ENCODE data around the gene CCNL2. TPM values are rescaled to one million over a fixed set of nuclear protein-coding genes. Genes with fewer than 3 reads are reported as not detected.

The CCNL2 gene
- total RNA-seq, 4 donors from 2014 or later, result 31.6 to 248 (median 127) TPM

- Histone ChIP-seq H3K4me3 (peak overlapping the region; percentile 73 to 99), H3K9me3 (no peaks in the 10 kb centered on the region), H3K36me3 (peaks cover 0 to 17% of the 10 kb centered on the region in 2 donors), H3K27ac (peak overlapping the region in 3 of 4 donors; percentile 95 to 99 (median 97)), H3K4me1 (peaks cover 0 to 43% (median 27%) of the 10 kb centered on the region in 3 donors), H3K27me3 (no peaks in the 10 kb centered on the region)
- no peak for ATAC-seq
- WGBS, 2 donors (ENCODE audit: low coverage in 1 of 2), result 83 to 93% methylated on average over 3 to 18 of the region's 52 CpGs
- TF ChIP-seq CTCF (IDR thresholded peaks at IDR 0.05), result no peak
- no peak for TF ChIP-seq EP300 (IDR thresholded peaks at IDR 0.05)
- no peak for TF ChIP-seq POLR2A (IDR thresholded peaks at IDR 0.05)
- no peak for TF ChIP-seq POLR2AphosphoS5 (IDR thresholded peaks at IDR 0.05)
These were observed 25.1 kb downstream of the CCNL2 start for GRCh38 chr1:1373815-1374588.

GRCh38 chr1:1373051-1373814, 25.9 kb downstream of the CCNL2 start:
- 77 to 91% methylated on average over 7 to 8 of the region's 26 CpGs for WGBS, 2 donors (ENCODE audit: low coverage in 1 of 2)
- peak overlapping the region in 1 of 2 donors; percentile 99 for H3K4me3 ChIP-seq
- H3K36me3 ChIP-seq, result peaks cover 0 to 17% of the 10 kb centered on the region in 2 donors
- no peak for ATAC-seq
- H3K4me1 ChIP-seq, result peaks cover 0 to 43% (median 27%) of the 10 kb centered on the region in 3 donors
- peak overlapping the region in 1 of 4 donors; percentile 99 for H3K27ac ChIP-seq
- no peak for TF ChIP-seq POLR2A (IDR thresholded peaks at IDR 0.05)
- no peak for TF ChIP-seq EP300 (IDR thresholded peaks at IDR 0.05)
- TF ChIP-seq CTCF (IDR thresholded peaks at IDR 0.05), result no peak
- TF ChIP-seq POLR2AphosphoS5 (IDR thresholded peaks at IDR 0.05), result no peak
- H3K27me3 ChIP-seq, result no peaks in the 10 kb centered on the region
- no peaks in the 10 kb centered on the region for H3K9me3 ChIP-seq

GRCh38 chr1:1371746-1372711, 27.1 kb downstream of the CCNL2 start:
- no peak for TF ChIP-seq POLR2AphosphoS5 (IDR thresholded peaks at IDR 0.05)
- TF ChIP-seq CTCF (IDR thresholded peaks at IDR 0.05), result peak in 3 of 4 experiments; percentile 82 to 98 (median 86)
- TF ChIP-seq EP300 (IDR thresholded peaks at IDR 0.05), result no peak
- TF ChIP-seq POLR2A (IDR thresholded peaks at IDR 0.05), result no peak
- peak; percentile 16 for ATAC-seq
- no peaks in the 10 kb centered on the region for H3K9me3 ChIP-seq
- WGBS, 2 donors (ENCODE audit: low coverage in 1 of 2), result no CpG with 5 or more reads among the region's 26 CpGs
- peaks cover 0 to 43% (median 27%) of the 10 kb centered on the region in 3 donors for H3K4me1 ChIP-seq
- peaks cover 0 to 17% of the 10 kb centered on the region in 2 donors for H3K36me3 ChIP-seq
- H3K4me3 ChIP-seq, result no peak overlapping the region
- H3K27me3 ChIP-seq, result no peaks in the 10 kb centered on the region
- H3K27ac ChIP-seq, result peak overlapping the region in 3 of 4 donors; percentile 28 to 69 (median 46)

- H3K9me3 ChIP-seq, result no peaks in the 10 kb centered on the region
- peaks cover 0 to 43% (median 27%) of the 10 kb centered on the region in 3 donors for H3K4me1 ChIP-seq
- H3K27me3 ChIP-seq, result no peaks in the 10 kb centered on the region
- ATAC-seq, result no peak
- no peak overlapping the region for H3K4me3 ChIP-seq
- peak overlapping the region in 2 of 4 donors; percentile 28 to 69 for H3K27ac ChIP-seq
- H3K36me3 ChIP-seq, result peaks cover 0 to 17% of the 10 kb centered on the region in 2 donors
- TF ChIP-seq CTCF (IDR thresholded peaks at IDR 0.05) (no peak), EP300 (IDR thresholded peaks at IDR 0.05) (no peak), POLR2AphosphoS5 (IDR thresholded peaks at IDR 0.05) (no peak), POLR2A (IDR thresholded peaks at IDR 0.05) (no peak)
- 53 to 59% methylated on average over 8 to 9 of the region's 12 CpGs for WGBS, 2 donors (ENCODE audit: low coverage in 1 of 2)
These were observed 27.8 kb downstream of the CCNL2 start for GRCh38 chr1:1371364-1371745.

Measured in gastroesophageal sphincter (tissue), 4 donors.